ENCODE measurements around the gene GNAT1.
A peak's percentile ranks its signal among the peaks of the same experiment; 100 is the strongest.

Gene GNAT1

DNA sequence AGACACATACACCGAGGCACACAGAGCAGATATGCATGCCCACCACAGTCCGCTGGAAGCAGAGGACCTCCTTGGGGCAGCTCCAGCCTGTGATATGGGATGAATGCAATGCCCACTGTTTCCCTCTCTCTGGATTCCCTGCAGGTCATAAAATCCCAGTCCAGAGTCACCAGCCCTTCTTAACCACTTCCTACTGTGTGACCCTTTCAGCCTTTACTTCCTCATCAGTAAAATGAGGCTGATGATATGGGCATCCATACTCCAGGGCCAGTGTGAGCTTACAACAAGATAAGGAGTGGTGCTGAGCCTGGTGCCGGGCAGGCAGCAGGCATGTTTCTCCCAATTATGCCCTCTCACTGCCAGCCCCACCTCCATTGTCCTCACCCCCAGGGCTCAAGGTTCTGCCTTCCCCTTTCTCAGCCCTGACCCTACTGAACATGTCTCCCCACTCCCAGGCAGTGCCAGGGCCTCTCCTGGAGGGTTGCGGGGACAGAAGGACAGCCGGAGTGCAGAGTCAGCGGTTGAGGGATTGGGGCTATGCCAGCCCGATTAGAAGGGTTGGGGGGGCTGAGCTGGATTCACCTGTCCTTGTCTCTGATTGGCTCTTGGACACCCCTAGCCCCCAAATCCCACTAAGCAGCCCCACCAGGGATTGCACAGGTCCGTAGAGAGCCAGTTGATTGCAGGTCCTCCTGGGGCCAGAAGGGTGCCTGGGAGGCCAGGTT, at the start of gene GNAT1:
TSS of gene GNAT1 (plus strand) at position 675 of the 725 bp plus-strand sequence. CDS start 116 bp downstream, outside the sequence.
- no peak for DNase-seq

DNA sequence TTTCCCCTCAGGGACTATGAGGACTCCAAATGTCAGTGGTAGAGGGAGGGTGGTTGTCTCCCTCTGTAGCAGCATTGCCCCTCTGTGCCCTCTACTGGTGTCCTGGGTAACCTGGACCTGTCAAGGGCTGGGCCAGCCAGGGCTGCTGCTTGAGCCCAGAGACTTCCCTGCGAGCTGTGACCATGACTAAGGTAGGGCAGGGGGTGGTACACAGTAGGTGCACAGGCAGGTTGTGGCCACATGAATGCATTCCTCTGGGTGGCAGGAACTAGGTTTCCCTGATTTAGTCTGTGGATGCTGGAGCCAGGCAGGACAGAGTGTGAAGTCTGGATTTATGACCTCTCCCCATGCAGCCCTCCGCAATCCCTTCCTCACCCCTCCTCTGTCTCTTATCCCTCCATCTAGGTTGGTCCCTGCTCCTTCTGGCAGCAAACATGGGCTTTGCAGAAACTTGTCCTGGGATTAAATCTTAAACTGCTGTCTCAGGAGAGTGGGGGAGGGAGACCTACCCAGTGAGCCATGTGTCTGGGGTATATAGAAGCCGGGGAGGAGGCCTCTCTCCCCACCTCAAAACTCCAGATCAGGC, 45.0 kb upstream of the GNAT1 start:
- no peak for DNase-seq

GRCh38 chr3:50147016-50147415, 44.4 kb upstream of the GNAT1 start:
- no peak for DNase-seq

DNA sequence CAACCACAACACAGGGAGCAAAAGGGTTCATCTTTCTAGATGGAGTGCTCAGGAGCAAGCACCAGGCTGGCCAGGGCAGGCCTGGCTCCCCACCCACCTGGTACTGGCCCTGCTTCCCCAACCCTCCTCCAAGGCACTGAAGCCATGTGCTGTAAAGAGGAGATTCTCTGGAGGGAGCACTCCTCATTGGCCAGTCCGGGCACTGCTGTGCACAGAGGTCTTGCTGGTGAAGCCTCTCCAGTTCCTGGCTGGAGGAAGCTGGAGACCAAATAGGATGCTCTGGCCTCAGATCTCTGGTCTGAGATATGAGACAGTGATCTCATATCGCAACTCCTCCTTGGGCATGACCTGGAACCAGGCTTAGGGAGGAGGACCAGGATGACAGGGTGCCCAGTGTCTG, 44.0 kb upstream of the GNAT1 start:
- no peak for DNase-seq

GRCh38 chr3:50147861-50148260, 43.5 kb upstream of the GNAT1 start:
- no peak for DNase-seq

- no peak for DNase-seq
Observed at GRCh38 chr3:50150404-50150750, 41.0 kb upstream of the GNAT1 start.

DNA sequence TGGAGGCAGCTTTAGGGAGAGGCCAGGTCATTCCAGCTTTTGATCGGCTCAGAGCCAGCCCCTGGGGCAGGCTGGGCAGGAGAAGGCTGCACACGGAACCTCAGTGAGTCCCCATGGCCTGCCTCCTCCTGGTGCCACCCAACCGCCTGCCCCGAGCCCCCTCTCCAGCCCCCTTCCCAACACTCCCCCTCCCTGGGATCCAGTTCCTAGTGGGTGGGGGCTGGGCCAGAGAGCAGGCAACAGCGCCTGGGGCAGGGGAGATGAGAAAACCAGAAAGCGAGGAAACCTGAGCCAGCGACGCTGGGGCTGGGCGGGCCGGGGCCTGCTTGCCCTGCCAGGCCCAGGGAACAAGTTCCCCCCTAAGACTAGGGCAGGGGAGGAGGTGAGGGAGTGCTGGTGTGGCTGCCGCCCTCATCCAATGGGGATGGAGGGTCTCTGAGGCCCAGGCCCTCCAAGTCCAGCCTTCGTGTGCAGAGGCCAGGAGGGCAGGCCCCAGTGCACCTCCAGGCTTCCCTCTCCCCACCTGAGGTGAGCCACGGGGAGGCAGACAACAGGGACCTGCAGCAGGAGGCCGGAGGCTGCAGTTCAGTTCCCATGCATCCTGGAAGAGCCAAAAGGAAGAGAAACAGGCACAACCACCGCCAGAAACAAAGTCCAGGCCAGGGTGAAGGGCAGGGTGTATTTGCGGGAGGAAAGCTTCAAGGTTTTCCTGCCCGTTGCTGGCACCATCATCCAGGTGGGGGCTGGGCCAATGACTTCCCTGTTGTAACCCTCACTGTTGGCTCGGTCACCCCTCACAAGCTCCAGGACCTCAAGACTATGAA, 40.3 kb upstream of the GNAT1 start:
- DNase-seq, result no peak

- DNase-seq, result no peak
Observed at GRCh38 chr3:50151728-50152127, 39.7 kb upstream of the GNAT1 start.

DNA sequence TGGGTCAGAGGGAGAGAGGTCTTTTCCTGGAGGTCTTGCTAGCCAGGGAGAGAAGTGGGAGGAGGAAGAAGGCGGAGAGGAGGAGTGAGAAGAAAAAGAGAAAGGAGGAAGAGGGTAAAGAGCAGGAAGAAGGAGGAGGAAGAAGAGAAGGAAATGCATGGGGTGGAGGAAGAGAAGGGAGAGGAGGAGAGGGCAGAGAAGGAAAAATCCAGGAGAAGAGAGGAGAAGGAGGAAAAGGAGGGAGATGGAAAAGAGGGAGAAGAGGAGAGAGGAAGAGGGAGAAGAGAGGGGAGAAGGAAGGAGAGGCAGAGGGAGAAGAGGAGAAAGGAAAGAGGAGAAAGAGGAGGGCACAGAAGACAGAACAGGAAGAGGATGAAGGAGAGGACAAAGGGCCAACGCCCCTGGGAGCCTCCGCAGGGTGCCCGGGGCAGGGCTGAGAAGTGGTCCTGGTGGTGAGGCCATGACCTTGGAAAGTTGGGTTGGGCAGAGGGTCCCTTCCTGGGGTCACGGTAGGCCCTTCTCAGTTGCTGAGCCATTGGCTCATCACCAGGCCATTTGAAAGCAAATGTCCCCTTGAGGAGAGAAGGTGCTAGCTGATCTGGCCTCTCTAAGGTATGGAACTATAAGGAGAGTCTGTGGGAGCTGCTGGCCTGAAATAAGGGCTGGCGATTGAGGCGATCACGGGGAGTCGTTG, 37.5 kb upstream of the GNAT1 start:
- DNase-seq, result no peak

DNA sequence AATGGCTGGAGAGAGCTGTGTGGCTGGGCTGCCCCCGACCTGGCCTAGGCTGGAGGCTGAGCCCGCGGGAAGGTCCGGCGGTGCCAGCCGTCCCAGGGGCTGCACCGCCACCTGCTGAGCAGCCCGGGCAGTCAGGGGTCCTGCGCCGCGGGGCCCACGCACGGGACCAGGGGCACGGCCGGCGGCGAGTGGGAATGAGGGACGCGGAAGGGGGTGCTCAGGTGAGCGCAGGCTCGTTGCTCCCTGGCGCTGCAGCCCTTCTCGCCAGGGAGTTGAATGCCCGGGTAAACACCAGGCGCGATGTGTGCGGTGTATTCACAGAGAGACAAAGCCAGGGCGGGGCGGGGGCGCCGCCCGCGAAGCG, 37.0 kb upstream of the GNAT1 start:
- DNase-seq, result no peak

GRCh38 chr3:50154840-50155490, 36.4 kb upstream of the GNAT1 start, which contains the start of gene SEMA3F:
Gene SEMA3F, plus strand, starts transcription at chr3:50155324. Its CDS starts 4,299 bp downstream, at chr3:50159623.
- DNase-seq, result peak; percentile 63

GRCh38 chr3:50155491-50155878, 35.9 kb upstream of the GNAT1 start:
- DNase-seq, result no peak

DNA sequence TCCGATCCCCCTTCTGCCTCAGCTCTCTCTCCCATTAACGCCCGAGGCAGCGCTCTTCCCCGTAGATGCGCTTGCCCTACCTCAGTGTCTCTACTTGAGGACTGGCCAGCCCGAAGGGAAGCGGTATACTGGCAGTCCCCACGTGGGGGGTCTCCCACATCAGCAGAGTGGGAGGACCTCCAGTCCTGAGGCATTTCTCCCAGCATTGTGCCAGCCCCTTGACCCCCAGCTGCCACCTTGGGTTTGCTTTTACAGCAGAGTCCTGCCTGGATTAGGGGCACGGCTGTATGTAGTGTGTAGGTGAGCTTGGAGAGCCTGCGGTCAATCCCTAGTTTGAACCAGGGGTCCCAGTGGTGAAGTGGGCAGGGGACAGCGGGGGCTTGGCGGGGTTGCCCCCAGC, 35.5 kb upstream of the GNAT1 start:
- DNase-seq, result no peak

DNA sequence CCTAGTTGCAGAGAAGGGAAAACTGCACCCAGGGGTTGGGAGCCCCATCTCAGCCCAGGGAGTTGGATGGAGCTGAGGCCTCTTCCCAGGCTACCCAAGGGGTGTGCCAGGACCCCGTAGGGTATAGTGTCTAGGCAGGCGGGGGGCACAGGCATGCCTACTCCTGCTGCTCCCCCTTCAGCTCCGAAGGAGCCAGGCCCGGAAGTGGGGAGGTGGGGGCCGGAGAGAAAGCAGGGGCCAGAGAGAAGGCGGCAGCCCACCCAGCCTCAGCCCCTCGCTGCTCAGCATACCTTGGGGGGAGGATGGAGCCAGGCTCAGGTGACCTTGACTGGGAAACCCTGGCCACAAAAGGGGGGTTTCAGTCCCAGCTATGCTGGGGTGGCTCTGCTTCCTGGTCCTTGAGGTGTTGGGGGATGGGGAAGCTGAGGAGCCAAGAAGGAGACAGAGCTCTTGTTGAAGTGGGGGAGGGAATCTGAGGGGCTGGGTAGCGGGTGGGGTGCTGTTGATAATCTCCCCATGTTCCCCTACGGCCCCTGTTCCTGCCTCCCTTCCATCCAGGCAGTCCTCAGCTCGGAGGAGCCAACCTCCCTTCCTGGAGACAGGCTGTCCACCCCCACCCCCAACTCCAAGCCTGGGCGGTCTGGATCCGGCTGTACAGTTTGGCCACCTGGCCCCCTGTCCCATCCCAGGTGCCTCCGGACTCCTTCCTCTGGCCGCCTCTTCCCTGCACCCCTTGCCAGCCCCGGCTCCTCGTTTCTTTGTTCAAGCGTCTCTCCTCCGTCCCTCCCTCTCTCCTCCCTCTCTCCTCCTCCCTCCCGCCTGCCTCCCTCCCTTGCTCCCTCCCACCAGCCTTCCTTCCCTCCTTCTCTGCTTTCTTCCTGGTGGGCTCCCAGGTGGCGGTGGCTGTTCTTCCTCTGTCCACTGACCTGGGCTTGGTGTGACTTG, 34.6 kb upstream of the GNAT1 start:
- no peak for DNase-seq

GRCh38 chr3:50157827-50158529, 33.4 kb upstream of the GNAT1 start:
- DNase-seq, result no peak

DNA sequence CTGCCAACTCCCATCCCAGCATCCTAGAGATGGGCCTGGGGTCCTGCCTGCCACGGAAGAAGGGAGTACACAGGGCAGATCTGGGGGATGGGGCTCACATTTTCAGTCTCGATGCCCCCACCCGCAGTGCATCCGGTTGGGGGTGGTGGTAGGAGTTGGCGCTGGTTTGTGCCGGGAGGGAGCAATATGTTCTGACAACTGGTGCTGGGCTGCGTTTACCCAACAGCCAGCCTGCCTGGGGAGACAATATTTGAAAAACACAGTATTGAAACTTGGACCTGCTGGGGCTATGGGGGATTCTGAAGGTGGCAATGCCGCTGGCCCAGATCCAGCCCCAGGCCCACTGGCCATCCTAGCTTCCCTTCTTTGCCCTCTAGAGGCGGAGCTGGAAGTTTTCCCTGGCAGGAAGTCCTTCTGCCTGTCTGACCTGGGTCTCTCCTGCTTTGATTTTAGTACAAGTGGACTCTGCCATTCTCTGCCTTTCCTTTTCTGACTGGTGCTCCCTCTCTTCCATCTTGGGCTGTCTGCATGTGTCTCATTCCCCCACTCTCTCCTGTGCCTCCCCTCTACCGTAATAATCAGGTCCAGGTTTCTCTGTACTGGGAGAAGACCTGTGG, 32.8 kb upstream of the GNAT1 start:
- no peak for DNase-seq

GRCh38 chr3:50160561-50160983, 30.8 kb upstream of the GNAT1 start:
- DNase-seq, result no peak

DNA sequence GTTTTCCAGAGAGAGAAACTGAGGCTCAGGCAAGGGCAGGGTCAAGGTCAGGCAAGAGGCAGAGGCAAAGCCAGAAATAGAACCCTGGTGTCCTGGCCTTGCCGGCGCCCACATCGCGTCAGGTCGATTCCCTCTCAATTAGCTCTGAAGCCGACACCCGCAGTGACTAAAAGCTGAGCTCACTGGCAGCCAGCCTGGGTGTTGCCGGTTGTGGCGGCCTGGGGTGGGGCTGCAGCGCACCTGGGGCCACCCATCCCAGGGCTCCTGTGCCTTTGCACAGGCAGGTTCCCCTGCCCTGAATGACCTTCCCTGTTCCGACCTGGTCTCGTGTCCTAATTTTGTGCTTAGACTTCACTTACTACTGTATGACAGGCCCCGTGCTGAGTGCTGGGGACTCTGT, 30.1 kb upstream of the GNAT1 start:
- no peak for DNase-seq

GRCh38 chr3:50162034-50162883, 29.2 kb upstream of the GNAT1 start:
- DNase-seq, result no peak
